ENCODE results near the gene POLR1A.

DNA sequence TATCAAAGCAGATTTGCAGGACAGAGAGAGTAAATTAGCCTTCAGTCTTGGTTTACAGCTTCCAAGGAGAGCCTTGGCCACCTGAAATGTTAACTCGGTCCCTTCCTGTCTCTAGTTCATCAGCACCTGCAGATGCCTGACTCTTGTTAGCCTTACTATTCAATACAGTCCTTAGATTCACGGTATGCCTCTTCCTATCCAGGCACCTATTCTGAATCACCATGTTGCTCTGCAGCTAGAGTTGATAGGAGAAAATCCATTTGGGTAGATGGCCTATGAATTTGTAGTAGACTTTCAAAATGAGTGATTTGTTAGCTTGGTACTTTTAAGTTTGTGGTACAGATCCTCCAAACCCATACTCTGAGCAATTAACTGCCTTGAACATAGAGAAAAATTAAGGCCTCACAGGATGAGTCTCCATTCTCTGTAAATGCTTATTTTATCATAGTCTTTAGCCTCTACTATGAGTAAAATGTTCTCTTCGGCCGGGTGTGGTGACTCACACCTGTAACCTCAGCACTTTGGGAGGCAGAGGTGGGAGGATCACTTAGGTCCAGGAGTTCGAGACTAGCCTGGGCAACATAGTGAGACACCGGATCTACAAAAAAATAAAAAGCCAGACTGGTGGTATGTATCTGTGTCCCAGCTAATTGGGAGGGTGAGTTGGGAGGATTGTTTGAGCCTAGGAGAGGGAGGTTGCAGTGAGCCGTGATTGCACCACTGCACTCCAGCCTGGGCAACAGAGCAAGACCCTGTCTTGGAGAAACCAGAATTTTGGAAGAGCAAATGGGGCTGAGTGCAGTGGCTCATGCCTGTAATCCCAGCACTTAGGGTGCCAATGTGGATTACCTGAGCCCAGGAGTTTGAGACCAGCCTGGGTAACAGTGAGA is 33.3 kb upstream of the POLR1A start:
- TF ChIP-seq, protein P1, sequence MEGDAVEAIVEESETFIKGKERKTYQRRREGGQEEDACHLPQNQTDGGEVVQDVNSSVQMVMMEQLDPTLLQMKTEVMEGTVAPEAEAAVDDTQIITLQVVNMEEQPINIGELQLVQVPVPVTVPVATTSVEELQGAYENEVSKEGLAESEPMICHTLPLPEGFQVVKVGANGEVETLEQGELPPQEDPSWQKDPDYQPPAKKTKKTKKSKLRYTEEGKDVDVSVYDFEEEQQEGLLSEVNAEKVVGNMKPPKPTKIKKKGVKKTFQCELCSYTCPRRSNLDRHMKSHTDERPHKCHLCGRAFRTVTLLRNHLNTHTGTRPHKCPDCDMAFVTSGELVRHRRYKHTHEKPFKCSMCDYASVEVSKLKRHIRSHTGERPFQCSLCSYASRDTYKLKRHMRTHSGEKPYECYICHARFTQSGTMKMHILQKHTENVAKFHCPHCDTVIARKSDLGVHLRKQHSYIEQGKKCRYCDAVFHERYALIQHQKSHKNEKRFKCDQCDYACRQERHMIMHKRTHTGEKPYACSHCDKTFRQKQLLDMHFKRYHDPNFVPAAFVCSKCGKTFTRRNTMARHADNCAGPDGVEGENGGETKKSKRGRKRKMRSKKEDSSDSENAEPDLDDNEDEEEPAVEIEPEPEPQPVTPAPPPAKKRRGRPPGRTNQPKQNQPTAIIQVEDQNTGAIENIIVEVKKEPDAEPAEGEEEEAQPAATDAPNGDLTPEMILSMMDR (IDR thresholded peaks at IDR 0.05; ENCODE audit: insufficient read depth, low read depth, low read length) = no peak
- TF ChIP-seq EZH2 (IDR thresholded peaks at IDR 0.05; ENCODE audit: insufficient read depth, low read length) = no peak
